SK-N-MC (cell line): ENCODE data around the gene BRAF.

ENCODE experiments used
- EZH2 ChIP-seq: fragments of 200-600 bp; sonication (generic); IDR thresholded peaks from one replicate; pipeline ENCODE4 v1.6.1; 2017; ENCODE audit warnings: antibody characterized with exemption
- FOXP2 ChIP-seq: optimal IDR thresholded peaks from 2 replicates; pipeline ENCODE3; 2011; ENCODE audit warnings: mild to moderate bottlenecking, moderate library complexity; ENCODE audit not compliant: insufficient read depth; ENCODE audit errors: extremely low read length, control extremely low read depth
- POLR2AphosphoS5 ChIP-seq: IDR thresholded peaks from 2 replicates; pipeline ENCODE4 v1.6.1; 2012; ENCODE audit warnings: mild to moderate bottlenecking, low read depth, low read length, borderline replicate concordance

- no peak for TF ChIP-seq EZH2
- TF ChIP-seq POLR2AphosphoS5 = no peak
- no peak for TF ChIP-seq FOXP2
These were observed 67.7 kb downstream of the BRAF start for GRCh38 chr7:140857048-140857447.
